ENCODE results near the gene COMT. TPM values are rescaled to one million over a fixed set of nuclear protein-coding genes. Genes with fewer than 3 reads are reported as not detected.

Gene COMT
- total RNA-seq, 4 donors from 2014 or later = 80.1 to 228 (median 190) TPM

DNA sequence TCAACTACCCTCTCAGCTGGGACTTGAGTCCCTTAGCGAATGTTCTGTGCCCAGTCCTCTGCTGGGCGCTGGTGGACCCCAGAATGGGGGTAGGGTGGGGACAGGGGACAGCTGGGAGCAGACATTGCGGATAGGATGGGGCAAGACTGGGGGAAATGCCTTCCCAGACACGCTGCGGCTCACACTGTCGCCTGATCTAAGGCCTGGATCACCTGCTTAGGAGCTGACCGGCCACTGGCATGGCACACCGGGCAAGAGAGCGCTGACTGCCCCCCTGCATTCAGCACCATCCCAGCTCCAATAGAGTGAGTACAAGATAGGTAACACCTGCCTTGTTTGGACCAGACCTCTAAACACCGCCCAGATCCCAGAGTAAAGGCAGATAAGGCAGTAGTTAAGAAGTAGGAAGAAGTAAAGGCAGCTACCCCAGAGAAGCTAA, 73.6 kb downstream of the COMT start:
- TF ChIP-seq, protein P1, sequence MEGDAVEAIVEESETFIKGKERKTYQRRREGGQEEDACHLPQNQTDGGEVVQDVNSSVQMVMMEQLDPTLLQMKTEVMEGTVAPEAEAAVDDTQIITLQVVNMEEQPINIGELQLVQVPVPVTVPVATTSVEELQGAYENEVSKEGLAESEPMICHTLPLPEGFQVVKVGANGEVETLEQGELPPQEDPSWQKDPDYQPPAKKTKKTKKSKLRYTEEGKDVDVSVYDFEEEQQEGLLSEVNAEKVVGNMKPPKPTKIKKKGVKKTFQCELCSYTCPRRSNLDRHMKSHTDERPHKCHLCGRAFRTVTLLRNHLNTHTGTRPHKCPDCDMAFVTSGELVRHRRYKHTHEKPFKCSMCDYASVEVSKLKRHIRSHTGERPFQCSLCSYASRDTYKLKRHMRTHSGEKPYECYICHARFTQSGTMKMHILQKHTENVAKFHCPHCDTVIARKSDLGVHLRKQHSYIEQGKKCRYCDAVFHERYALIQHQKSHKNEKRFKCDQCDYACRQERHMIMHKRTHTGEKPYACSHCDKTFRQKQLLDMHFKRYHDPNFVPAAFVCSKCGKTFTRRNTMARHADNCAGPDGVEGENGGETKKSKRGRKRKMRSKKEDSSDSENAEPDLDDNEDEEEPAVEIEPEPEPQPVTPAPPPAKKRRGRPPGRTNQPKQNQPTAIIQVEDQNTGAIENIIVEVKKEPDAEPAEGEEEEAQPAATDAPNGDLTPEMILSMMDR (IDR thresholded peaks at IDR 0.05; ENCODE audit: low read depth) = no peak

DNA sequence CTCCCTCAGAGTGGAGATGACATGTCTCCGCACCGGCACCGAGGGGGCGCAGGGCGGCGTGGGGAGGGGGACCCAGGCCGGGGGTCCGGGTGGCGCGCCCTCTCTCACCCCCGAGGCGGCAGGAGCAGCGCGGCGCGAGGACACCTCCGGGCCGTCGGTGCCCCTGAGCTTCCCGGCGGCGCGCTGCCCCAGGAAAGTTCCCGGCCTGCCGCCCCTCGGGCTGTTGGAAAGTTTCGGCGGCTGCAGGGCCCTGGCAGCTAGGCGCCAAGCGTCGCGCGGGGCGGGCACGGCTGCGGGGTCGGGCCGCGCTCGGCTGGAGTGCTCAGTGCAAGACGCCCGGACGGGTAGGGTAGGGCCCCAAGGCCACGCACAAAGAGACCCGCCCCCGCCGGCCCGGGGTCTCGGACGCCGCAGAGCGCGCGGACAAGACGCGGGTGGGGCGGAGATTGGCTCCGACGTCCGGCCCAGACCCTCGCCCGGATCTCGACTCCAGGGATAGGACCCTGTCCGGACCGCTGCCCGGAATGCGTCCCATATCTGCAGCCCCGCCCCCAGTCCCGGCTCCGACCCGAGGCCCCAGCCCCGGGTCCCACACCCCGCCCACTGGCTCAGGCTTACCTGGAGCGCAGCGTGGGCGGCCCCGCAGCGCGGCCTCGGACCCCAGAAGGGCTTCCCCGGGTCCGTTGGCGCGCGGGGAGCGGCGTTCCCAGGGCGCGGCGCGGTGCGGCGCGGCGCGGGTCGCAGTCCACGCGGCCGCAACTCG, 74.6 kb downstream of the COMT start:
- TF ChIP-seq, protein P1 (IDR thresholded peaks at IDR 0.05; ENCODE audit: low read depth) = no peak

DNA sequence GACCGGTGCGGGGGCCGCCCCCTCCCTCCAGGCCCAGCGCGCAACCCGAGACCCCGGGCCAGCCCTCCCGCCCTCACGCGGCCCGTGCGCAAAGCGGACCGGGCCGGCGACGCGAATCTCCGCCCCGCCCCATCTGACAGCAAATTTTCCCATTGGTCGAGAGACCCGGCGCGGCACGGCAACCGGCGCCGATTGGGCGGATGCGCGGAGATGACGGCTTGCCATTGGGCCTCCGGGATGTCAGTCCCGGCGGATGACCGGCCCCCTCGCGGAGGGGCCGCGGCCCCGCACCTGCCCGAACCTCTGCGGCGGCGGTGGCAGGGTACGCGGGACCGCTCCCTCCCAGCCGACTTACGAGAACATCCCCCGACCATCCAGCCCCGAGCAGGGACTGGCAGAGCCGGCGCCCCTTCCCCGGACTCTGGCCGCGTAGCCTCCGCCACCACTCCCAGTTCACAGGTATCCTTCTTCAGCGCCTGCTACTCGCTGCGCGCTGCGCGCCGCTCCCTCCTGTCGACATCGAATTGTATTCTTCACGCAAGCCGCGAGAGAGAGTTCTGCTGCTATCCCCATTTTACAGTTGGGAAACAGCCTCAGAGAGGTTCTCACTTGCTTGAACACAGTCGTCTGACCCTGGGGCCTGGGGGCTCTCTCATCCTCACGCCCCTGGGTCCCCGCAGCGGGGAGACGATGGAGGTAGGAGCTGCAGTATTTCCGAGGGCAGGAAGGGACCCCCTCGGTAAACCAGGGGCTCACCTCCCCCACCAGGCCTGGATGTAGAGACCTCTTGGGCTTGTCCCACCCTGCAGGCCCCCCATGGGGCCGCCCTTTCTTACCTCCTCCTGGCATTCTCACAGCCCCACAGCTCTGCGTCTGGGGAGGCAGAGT, 75.4 kb downstream of the COMT start, which contains the start of gene ARVCF:
Gene ARVCF (minus strand): TSS at position 90 of the 888 bp plus-strand sequence. CDS start 26,029 bp downstream, outside the sequence.
- TF ChIP-seq, protein P1 (IDR thresholded peaks at IDR 0.05; ENCODE audit: low read depth) = no peak

DNA sequence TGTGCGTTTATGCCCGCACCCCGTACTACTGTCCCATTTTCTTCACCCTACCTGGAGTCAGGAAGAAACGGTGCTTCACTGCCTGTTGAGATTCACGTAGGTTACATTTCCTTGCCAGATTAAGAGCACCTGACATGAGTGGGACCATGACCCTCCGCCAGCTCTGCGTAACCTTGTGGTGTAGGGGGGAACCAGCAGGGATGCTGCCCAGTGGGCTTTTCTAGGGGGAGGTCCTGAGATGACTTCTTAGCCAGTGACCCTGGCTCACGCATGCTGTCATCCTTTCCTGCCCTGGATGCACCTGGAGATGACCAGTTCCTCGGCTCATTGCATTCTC, 76.0 kb downstream of the COMT start:
- TF ChIP-seq, protein P1 (IDR thresholded peaks at IDR 0.05; ENCODE audit: low read depth) = no peak

DNA sequence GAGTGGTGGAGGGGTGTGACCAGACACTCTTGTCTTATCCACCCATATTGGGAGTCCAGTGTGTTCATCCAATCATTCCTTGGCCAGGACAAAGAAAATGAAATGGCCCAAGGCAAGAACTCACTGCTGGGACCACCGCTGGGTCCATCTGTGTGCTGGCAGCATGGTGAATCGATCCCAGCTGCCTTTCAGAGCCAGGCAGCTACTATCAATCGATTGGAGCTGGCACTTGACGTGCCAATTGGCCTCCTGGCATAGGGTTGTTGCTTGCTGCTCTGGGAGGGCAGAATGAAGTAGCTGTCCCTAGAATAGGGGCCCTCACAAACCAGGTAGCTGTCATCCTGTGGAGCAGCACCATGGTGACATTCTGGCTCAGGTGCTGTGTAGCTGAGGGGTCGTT, 76.4 kb downstream of the COMT start:
- TF ChIP-seq, protein P1 (IDR thresholded peaks at IDR 0.05; ENCODE audit: low read depth) = no peak

Other genes with a start within 250 kb of the COMT start
- 1 to 10 TPM; 4.1 to 8.3 (median 5.9) TPM for gene SEPTIN5, start 227.3 kb upstream of the COMT start, total RNA-seq
- 1 to 10 TPM in 2 of 4 donors, under 1 TPM in 1, not detected in 1; 0.34 to 2.8 (median 1.5) TPM for gene GP1BB, start 218.2 kb upstream of the COMT start, total RNA-seq
- gene TBX1, start 181.0 kb upstream of the COMT start, total RNA-seq = 1 to 10 TPM in 2 of 4 donors, under 1 TPM in 2; 0.51 to 6.2 (median 1.8) TPM
- 1 to 10 TPM; 1.8 to 4.9 (median 3.9) TPM for gene GNB1L, start 86.9 kb upstream of the COMT start, total RNA-seq
- 10 to 100 TPM in 1 of 4 donors, 1 to 10 TPM in 3; 4.1 to 11.9 (median 6.7) TPM for gene RTL10, start 86.9 kb upstream of the COMT start, total RNA-seq
- 10 to 100 TPM; 11.1 to 28.4 (median 15.8) TPM for gene TXNRD2, start within 50 bp of the COMT start, total RNA-seq
- gene ARVCF, start 75.1 kb downstream of the COMT start, total RNA-seq = 10 to 100 TPM in 2 of 4 donors, 1 to 10 TPM in 2; 1.5 to 15.3 (median 7.5) TPM
- gene TANGO2, start 79.3 kb downstream of the COMT start, total RNA-seq = 10 to 100 TPM; 24.3 to 46.7 (median 37.5) TPM
- 10 to 100 TPM in 3 of 4 donors, 1 to 10 TPM in 1; 9.8 to 27.9 (median 14.7) TPM for gene DGCR8, start 138.5 kb downstream of the COMT start, total RNA-seq
- gene RANBP1, start 174.3 kb downstream of the COMT start, total RNA-seq = 100 to 1,000 TPM in 2 of 4 donors, 10 to 100 TPM in 2; 75.1 to 156 (median 116) TPM
- 10 to 100 TPM; 33.0 to 62.9 (median 46.7) TPM for gene TRMT2A, start 175.5 kb downstream of the COMT start, total RNA-seq
- gene ZDHHC8, start 190.0 kb downstream of the COMT start, total RNA-seq = 10 to 100 TPM in 2 of 4 donors, 1 to 10 TPM in 2; 7.0 to 32.2 (median 11.0) TPM
- gene CCDC188, start 209.3 kb downstream of the COMT start, total RNA-seq = 1 to 10 TPM in 2 of 4 donors, not detected in 2; 1.3 to 3.0 TPM